ENCODE data around the gene ARPC1A.

Gene ARPC1A

DNA sequence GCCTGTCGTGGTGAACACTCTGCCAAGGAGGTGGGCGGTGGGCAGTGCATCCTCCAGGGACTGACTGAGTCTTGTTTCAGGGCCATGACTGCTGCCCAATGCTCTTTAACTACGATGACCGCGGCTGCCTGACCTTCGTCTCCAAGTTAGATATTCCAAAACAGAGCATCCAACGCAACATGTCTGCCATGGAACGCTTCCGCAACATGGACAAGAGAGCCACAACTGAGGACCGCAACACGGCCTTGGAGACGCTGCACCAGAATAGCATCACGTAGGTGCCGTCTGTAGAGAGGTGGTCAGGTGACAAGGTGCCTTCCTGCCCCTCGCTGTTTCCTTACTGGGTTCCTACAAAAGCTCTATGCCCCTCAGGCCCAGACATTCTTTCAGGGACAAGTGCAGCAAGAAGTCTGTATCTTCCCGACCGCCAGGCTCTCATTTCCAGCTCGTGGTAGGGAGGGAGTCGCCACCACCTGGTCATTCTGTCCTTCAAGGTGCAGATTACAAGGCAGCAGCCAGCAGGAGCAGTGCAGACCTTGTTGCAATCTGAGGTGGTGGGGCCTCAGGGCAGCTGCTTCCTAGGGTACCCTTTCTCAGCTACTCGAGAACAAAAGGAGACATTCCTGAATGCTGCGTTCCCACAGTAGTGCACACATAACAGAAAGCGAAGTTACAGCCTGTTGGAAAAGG lies 33.9 kb downstream of the ARPC1A start:
- TF ChIP-seq, protein P1, sequence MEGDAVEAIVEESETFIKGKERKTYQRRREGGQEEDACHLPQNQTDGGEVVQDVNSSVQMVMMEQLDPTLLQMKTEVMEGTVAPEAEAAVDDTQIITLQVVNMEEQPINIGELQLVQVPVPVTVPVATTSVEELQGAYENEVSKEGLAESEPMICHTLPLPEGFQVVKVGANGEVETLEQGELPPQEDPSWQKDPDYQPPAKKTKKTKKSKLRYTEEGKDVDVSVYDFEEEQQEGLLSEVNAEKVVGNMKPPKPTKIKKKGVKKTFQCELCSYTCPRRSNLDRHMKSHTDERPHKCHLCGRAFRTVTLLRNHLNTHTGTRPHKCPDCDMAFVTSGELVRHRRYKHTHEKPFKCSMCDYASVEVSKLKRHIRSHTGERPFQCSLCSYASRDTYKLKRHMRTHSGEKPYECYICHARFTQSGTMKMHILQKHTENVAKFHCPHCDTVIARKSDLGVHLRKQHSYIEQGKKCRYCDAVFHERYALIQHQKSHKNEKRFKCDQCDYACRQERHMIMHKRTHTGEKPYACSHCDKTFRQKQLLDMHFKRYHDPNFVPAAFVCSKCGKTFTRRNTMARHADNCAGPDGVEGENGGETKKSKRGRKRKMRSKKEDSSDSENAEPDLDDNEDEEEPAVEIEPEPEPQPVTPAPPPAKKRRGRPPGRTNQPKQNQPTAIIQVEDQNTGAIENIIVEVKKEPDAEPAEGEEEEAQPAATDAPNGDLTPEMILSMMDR (conservative IDR thresholded peaks at IDR 0.05; ENCODE audit: low read depth, low read length) = no peak
- DNase-seq (ENCODE audit: low read depth) = no peak

DNA sequence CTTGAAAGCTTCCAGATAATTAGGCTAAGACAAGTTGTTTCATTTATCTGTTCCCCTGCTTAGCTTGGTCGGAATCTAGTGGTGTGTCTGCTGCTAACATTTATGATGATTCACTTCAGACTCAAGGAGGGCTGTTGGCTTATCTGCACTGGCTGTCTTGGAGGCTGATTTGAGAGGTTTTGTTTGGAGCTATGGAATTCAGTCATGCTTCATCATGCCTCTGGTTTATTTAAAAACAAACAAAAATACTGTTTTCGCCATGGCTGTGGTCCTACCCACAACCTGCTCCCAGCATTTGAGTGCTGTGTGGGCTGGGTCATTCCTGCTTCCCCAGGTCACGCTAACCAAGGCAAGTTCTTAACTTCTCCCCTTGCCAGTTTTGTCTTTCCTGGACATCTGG lies 37.1 kb downstream of the ARPC1A start:
- DNase-seq (ENCODE audit: low read depth) = peak; percentile 83
- TF ChIP-seq, protein P1 (conservative IDR thresholded peaks at IDR 0.05; ENCODE audit: low read depth, low read length) = no peak
- H3K4me3 ChIP-seq (ENCODE audit: low read depth, low read length) = no peak overlapping the region

More for the DNA sequence above, 33.9 kb downstream of the ARPC1A start:
- H3K4me3 ChIP-seq (ENCODE audit: low read depth, low read length) = no peak overlapping the region

DNA sequence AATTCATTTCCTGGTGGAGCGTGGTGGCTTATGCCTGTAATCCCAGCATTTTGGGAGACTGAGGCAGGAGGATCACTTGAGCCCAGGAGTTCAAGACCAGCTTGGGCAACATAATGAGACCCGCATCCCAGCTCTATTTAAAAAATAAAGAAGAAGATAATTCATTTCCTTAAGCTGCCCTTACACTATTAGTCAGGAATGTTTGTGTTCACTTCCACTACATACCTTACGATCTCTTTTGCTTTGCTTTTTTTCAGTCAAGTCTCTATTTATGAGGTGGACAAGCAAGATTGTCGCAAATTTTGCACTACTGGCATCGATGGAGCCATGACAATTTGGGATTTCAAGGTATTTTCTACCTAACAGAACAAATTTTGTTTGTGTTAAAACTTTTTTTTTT lies 37.6 kb downstream of the ARPC1A start:
- no peak overlapping the region for H3K4me3 ChIP-seq (ENCODE audit: low read depth, low read length)
- TF ChIP-seq, protein P1 (conservative IDR thresholded peaks at IDR 0.05; ENCODE audit: low read depth, low read length) = no peak
- DNase-seq (ENCODE audit: low read depth) = peak; percentile 44

DNA sequence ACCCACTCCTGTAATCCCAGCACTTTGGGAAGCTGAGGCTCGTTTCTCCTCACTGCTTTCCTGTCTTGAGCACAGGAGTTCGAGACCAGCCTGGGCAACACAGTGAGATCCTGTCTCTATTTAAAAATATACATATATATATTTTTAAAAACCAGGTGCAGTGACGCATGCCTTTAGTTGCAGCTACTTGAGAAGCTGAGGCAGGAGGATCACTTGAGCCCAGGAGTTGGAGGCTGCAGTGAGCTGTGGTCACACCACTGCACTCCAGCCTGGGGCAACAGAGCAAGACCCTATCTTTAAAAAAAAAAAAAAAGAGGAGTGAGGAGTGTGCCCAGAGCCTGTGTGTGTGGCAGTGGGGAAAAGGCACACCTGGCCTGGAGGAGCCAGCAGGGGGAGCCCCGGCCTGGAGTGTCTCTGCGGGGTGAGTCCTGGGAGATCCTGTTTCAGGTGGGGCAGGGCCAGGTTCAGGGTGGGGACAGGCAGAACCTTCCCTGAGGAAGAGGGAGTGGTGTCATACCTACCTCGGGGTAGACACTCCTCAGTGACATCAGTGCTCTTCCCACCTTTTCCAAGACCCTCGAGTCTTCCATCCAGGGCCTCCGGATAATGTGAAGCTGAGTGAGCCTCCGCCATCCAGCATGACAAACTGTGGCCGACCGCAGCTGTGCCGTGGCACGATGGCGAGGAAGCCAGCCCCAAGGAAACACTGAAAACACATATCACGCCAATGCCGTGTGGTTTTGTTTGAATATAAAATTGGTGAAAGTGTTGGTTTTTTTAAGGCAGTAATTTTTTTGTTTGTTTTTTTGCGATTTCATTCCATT lies 39.8 kb downstream of the ARPC1A start:
- H3K4me3 ChIP-seq (ENCODE audit: low read depth, low read length) = no peak overlapping the region
- TF ChIP-seq, protein P1 (conservative IDR thresholded peaks at IDR 0.05; ENCODE audit: low read depth, low read length) = peak; percentile 71
- DNase-seq (ENCODE audit: low read depth) = no peak

DNA sequence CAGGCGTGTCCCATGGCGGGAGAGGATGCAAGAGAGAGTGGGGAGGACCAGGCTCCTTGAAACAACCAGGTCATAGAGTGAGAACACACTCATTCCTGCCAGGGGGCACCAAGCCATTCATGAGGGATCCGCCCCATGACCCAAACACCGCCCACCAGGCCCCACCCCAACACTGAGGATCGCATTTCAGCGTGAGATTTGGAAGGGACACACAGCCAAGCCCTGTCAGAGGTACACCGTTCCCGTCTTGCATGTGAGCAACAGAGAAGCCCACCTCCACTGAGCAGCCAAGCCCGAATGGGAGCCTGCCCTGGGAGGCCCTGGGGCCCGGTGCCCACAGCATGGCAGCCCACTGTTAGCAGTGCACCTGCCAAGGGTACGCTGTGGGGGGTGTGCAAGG lies 40.9 kb downstream of the ARPC1A start:
- TF ChIP-seq, protein P1 (conservative IDR thresholded peaks at IDR 0.05; ENCODE audit: low read depth, low read length) = no peak
- no peak overlapping the region for H3K4me3 ChIP-seq (ENCODE audit: low read depth, low read length)
- DNase-seq (ENCODE audit: low read depth) = no peak

DNA sequence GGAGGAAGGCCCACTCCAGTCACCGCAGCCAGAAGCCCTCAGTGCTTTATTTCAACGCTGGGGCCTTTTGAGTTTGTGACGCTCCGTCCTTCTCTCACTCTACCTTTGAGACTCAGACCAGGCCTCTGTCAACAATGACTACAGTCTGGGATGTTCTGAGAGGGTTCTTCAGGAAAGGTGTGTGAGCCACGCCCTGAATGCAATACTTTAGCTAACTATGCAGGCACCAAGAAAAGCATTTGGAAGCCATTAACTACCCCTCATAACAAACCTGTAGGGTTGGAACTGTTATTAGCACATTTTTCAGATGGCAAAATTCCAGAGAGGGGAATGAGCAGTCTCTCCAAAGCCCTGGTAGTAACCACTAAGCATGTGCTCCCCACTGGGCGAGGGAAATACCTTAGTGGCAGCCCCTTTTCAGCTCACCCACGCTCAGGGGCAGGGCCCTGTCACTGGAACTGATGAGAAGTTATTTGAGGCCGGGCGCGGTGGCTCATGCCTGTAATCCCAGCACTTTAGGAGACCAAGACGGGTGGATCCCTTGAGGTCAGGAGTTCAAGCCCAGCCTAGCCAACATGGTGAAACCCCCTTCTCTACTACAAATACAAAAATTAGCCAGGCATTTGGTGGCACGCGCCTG lies 43.2 kb downstream of the ARPC1A start:
- TF ChIP-seq, protein P1 (conservative IDR thresholded peaks at IDR 0.05; ENCODE audit: low read depth, low read length) = no peak
- DNase-seq (ENCODE audit: low read depth) = peak; percentile 39

More for the DNA sequence above, 43.2 kb downstream of the ARPC1A start:
- no peak overlapping the region for H3K4me3 ChIP-seq (ENCODE audit: low read depth, low read length)

All from choroid plexus epithelial cell (primary cell).